ENCODE measurements around the gene PITPNM1. TPM values are rescaled to one million over a fixed set of nuclear protein-coding genes. Genes with fewer than 3 reads are reported as not detected.

Gene PITPNM1
- total and polyA plus RNA-seq, 2 of the 13 experiments (the other 11 are each of a cell fraction or from before 2014, with no cell fraction given), result 8.2 to 8.5 TPM

DNA sequence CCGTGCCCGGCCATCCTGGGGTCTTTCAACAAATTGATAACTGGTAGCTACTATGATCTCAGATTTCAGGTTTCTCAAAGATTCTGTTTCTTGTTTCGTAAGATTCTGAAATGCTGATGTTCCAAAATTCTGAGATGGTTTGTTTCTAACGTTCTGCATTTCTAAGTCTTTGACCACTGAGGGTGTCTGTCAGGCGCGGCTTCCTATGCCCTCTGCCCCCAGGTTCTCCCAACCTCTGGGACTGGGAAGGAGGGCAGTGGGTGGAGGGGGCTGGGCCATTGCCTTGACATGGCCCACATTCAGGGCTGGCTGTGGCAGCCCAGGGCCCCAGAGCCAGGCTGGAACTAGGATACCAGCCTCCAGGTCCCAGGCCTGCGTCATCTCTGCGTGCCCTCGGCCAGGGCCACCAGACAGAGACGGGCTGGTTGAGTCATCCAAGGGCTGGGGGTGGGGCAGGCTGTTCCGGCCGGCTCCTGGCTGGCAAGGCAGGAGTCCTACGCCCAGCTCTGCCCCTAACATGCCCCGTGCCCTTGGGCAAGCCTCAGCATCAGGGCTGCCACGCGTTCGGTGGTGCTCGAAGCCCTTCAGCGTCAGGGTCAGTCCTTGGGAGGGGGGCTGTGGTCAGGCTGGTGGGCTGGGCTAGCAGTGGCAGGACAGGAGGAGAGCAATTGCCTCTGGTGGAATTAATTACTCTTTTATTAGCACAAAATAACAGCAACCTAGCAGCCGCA, 41.3 kb downstream of the PITPNM1 start (continued):
- TF ChIP-seq KDM4B (CRISPR knock-in tag; IDR thresholded peaks at IDR 0.05) (no peak), RNF2 (conservative IDR thresholded peaks at IDR 0.05; ENCODE audit: low read depth) (no peak), DBP (CRISPR knock-in tag; IDR thresholded peaks at IDR 0.05; ENCODE audit: not compliant biosample characterization) (no peak), ADNP (CRISPR knock-in tag; IDR thresholded peaks at IDR 0.05) (no peak), ZNF292 (CRISPR knock-in tag; IDR thresholded peaks at IDR 0.05; ENCODE audit: borderline replicate concordance, low read depth) (no peak), XRCC5 (optimal IDR thresholded peaks at IDR 0.05; ENCODE audit: low read length) (no peak), HNF1A (IDR thresholded peaks at IDR 0.05; ENCODE audit: low read depth) (no peak), HNF1A (CRISPR knock-in tag; IDR thresholded peaks at IDR 0.05; ENCODE audit: borderline replicate concordance) (no peak), SRSF9 (IDR thresholded peaks at IDR 0.05; ENCODE audit: borderline replicate concordance, insufficient read depth, low read depth, low read length, poor library complexity, severe bottlenecking) (no peak), ZNF687 (CRISPR knock-in tag; IDR thresholded peaks at IDR 0.05) (peak; percentile 84; the same call in 1 of the 2 replicates)
- TF ChIP-seq, protein P1, sequence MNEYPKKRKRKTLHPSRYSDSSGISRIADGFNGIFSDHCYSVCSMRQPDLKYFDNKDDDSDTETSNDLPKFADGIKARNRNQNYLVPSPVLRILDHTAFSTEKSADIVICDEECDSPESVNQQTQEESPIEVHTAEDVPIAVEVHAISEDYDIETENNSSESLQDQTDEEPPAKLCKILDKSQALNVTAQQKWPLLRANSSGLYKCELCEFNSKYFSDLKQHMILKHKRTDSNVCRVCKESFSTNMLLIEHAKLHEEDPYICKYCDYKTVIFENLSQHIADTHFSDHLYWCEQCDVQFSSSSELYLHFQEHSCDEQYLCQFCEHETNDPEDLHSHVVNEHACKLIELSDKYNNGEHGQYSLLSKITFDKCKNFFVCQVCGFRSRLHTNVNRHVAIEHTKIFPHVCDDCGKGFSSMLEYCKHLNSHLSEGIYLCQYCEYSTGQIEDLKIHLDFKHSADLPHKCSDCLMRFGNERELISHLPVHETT (CRISPR knock-in tag; conservative IDR thresholded peaks at IDR 0.05), result no peak
- TF ChIP-seq, protein P2, sequence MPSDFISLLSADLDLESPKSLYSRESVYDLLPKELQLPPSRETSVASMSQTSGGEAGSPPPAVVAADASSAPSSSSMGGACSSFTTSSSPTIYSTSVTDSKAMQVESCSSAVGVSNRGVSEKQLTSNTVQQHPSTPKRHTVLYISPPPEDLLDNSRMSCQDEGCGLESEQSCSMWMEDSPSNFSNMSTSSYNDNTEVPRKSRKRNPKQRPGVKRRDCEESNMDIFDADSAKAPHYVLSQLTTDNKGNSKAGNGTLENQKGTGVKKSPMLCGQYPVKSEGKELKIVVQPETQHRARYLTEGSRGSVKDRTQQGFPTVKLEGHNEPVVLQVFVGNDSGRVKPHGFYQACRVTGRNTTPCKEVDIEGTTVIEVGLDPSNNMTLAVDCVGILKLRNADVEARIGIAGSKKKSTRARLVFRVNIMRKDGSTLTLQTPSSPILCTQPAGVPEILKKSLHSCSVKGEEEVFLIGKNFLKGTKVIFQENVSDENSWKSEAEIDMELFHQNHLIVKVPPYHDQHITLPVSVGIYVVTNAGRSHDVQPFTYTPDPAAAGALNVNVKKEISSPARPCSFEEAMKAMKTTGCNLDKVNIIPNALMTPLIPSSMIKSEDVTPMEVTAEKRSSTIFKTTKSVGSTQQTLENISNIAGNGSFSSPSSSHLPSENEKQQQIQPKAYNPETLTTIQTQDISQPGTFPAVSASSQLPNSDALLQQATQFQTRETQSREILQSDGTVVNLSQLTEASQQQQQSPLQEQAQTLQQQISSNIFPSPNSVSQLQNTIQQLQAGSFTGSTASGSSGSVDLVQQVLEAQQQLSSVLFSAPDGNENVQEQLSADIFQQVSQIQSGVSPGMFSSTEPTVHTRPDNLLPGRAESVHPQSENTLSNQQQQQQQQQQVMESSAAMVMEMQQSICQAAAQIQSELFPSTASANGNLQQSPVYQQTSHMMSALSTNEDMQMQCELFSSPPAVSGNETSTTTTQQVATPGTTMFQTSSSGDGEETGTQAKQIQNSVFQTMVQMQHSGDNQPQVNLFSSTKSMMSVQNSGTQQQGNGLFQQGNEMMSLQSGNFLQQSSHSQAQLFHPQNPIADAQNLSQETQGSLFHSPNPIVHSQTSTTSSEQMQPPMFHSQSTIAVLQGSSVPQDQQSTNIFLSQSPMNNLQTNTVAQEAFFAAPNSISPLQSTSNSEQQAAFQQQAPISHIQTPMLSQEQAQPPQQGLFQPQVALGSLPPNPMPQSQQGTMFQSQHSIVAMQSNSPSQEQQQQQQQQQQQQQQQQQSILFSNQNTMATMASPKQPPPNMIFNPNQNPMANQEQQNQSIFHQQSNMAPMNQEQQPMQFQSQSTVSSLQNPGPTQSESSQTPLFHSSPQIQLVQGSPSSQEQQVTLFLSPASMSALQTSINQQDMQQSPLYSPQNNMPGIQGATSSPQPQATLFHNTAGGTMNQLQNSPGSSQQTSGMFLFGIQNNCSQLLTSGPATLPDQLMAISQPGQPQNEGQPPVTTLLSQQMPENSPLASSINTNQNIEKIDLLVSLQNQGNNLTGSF (CRISPR knock-in tag; IDR thresholded peaks at IDR 0.05), result no peak

Measured in HepG2 (cell line).